SU-DHL-6 (cell line): ENCODE measurements around the gene SAMSN1.

Experiments
- H2AFZ ChIP-seq: fragments of 200-600 bp; sonication (generic); 2 replicates; pipeline ENCODE4 v1.6.1; 2014; ENCODE audit warnings: low read depth, mild to moderate bottlenecking, moderate library complexity, mixed read lengths, antibody characterized with exemption, low read length; ENCODE audit not compliant: severe bottlenecking
- H3F3A ChIP-seq: fragments of 200-600 bp; shearing (Covaris generic); 2 replicates; pipeline ENCODE4 v1.6.0; 2016; ENCODE audit warnings: antibody characterized with exemption, mild to moderate bottlenecking; ENCODE audit not compliant: insufficient read depth
- H3K27ac ChIP-seq: fragments of 200-600 bp; sonication (generic); 2 replicates; pipeline ENCODE4 v1.5.1; 2016; ENCODE audit warnings: low read depth, mild to moderate bottlenecking, low read length, moderate library complexity, mixed read lengths
- H3K27me3 ChIP-seq: fragments of 200-600 bp; sonication (generic), shearing (Covaris generic); 2 replicates; pipeline ENCODE4 v1.6.0; 2014; ENCODE audit warnings: mild to moderate bottlenecking, low read length
- H3K36me3 ChIP-seq: fragments of 200-600 bp; sonication (generic); 2 replicates; pipeline ENCODE4 v1.6.1; 2014; ENCODE audit warnings: mild to moderate bottlenecking, low read length, mixed read lengths
- H3K4me2 ChIP-seq: fragments of 300-600, 200-600 bp; shearing (Covaris generic), sonication (generic); 2 replicates; pipeline ENCODE4 v1.6.0; 2014; ENCODE audit warnings: low read length, low read depth, mild to moderate bottlenecking; ENCODE audit not compliant: poor library complexity, severe bottlenecking
- H3K4me3 ChIP-seq: fragments of 200-600 bp; sonication (generic); 2 replicates; pipeline ENCODE4 v1.5.1; 2014; ENCODE audit warnings: antibody characterized with exemption, low read length, mild to moderate bottlenecking, mixed read lengths; ENCODE audit not compliant: insufficient read depth, poor library complexity, severe bottlenecking
- H3K79me2 ChIP-seq: fragments of 200-600 bp; sonication (generic); 2 replicates; pipeline ENCODE4 v1.6.1; 2014; ENCODE audit warnings: mild to moderate bottlenecking, low read length, moderate library complexity; ENCODE audit not compliant: insufficient read depth
- H3K9ac ChIP-seq: fragments of 200-600 bp; sonication (generic); 2 replicates; pipeline ENCODE4 v1.7.0; 2014; ENCODE audit warnings: mild to moderate bottlenecking, low read length
- H3K9me2 ChIP-seq: fragments of 200-600 bp; sonication (generic); replicated peaks from 2 replicates; pipeline ENCODE4 v1.6.1; 2014; ENCODE audit warnings: low read length; ENCODE audit not compliant: insufficient read depth
- H3K9me3 ChIP-seq: fragments of 200-600 bp; sonication (generic); 2 replicates; pipeline ENCODE4 v1.6.1; 2014; ENCODE audit warnings: low read length, mixed read lengths; ENCODE audit not compliant: insufficient read depth
- H4K20me1 ChIP-seq: fragments of 200-600 bp; sonication (generic); 2 replicates; pipeline ENCODE4 v1.6.1; 2014; ENCODE audit warnings: low read depth, mild to moderate bottlenecking, antibody characterized with exemption, low read length, moderate library complexity, mixed read lengths
- CTCF ChIP-seq: fragments of 200-600 bp; sonication (generic); IDR thresholded peaks from one replicate; pipeline ENCODE4 v1.5.1; 2017; ENCODE audit warnings: antibody characterized with exemption, mild to moderate bottlenecking, low read length, moderate library complexity; ENCODE audit not compliant: insufficient read depth, poor library complexity, severe bottlenecking
- EZH2phosphoT487 ChIP-seq: fragments of 200-600 bp; sonication (generic), shearing (Covaris generic); conservative IDR thresholded peaks from 2 replicates; pipeline ENCODE4 v1.6.1; 2018; ENCODE audit warnings: mild to moderate bottlenecking, antibody characterized with exemption, low read length, moderate library complexity, mixed read lengths

SAMSN1 gene

GRCh38 chr21:14553422-14553821 is 7.3 kb upstream of the SAMSN1 start:
- no peaks in the 10 kb centered on the region for H3K36me3 ChIP-seq
- no peak overlapping the region for H3K4me3 ChIP-seq
- H3K9me2 ChIP-seq, result no peaks in the 10 kb centered on the region
- H3K9ac ChIP-seq, result no peak overlapping the region
- H2AFZ ChIP-seq, result no peak overlapping the region
- TF ChIP-seq CTCF (no peak), EZH2phosphoT487 (no peak)
- no peaks in the 10 kb centered on the region for H3K79me2 ChIP-seq
- no peak overlapping the region for H3K4me2 ChIP-seq
- no peaks in the 10 kb centered on the region for H4K20me1 ChIP-seq
- no peaks in the 10 kb centered on the region for H3F3A ChIP-seq
- no peak overlapping the region for H3K27ac ChIP-seq
- no peaks in the 10 kb centered on the region for H3K27me3 ChIP-seq
- no peaks in the 10 kb centered on the region for H3K9me3 ChIP-seq

- H3K4me2 ChIP-seq, result no peak overlapping the region
- H3K27me3 ChIP-seq, result no peaks in the 10 kb centered on the region
- no peak overlapping the region for H3K27ac ChIP-seq
- no peak overlapping the region for H3K9ac ChIP-seq
- H3K4me3 ChIP-seq, result no peak overlapping the region
- H3F3A ChIP-seq, result peaks cover 4% of the 10 kb centered on the region
- no peaks in the 10 kb centered on the region for H3K9me2 ChIP-seq
- H3K79me2 ChIP-seq, result no peaks in the 10 kb centered on the region
- no peaks in the 10 kb centered on the region for H3K9me3 ChIP-seq
- TF ChIP-seq EZH2phosphoT487 (no peak), CTCF (no peak)
- H4K20me1 ChIP-seq, result no peaks in the 10 kb centered on the region
- H2AFZ ChIP-seq, result no peak overlapping the region
- H3K36me3 ChIP-seq, result no peaks in the 10 kb centered on the region
These were observed 5.6 kb upstream of the SAMSN1 start for GRCh38 chr21:14551741-14552140.

- Histone ChIP-seq H3K9me2 (no peaks in the 10 kb centered on the region), H3K79me2 (peaks cover 8% of the 10 kb centered on the region), H3K4me2 (no peak overlapping the region), H3F3A (peaks cover 4% of the 10 kb centered on the region), H3K9ac (no peak overlapping the region), H3K27me3 (no peaks in the 10 kb centered on the region), H2AFZ (no peak overlapping the region), H3K4me3 (no peak overlapping the region), H3K9me3 (no peaks in the 10 kb centered on the region), H3K27ac (no peak overlapping the region), H4K20me1 (no peaks in the 10 kb centered on the region), H3K36me3 (0 out of 2 replicates have a peak, but pooled peaks cover 1% of the 10 kb centered on the region)
- no peak for TF ChIP-seq EZH2phosphoT487
- TF ChIP-seq CTCF, result no peak
These were observed 4.0 kb upstream of the SAMSN1 start for GRCh38 chr21:14550135-14550534.
